ENCODE data around the gene MRGPRF.

Gene MRGPRF

DNA sequence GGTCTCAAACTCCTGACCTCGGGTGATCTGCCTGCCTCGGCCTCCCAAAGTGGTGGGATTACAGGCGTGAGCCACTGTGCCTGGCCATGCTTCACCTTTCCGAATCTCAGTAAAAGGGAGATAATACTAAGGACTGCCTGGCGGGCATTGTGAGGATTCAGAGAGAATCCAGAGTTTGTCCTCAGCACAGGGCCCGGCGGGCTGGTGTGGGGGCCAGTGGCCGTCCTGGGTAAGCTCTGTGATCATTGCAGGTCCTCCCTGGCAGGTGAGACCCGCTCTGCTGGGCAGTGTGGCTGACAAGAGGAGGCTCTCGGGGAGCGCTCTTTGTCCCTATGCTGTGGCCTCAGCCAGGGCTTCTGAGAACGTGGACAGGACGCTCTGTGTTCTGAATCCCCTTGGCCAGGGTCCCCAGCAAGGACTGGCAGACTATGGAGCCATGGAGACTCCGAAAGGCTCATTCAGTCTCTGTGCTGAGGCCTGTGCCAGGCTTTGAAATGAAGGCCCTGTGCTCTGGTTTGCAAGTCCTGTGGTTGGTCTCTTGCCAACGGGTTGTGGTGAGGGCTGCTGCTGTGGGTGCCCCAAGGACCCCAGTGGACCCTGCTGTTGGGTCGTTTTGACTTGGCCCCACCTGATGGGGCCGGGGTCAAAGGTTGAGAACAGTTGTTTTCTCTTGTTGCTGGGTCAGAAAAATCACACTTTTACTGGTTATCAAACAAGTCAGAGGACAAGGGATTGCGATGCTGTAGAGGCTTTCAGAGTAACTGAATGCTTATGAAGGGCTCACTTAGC, 37.7 kb upstream of the MRGPRF start:
- no peak for DNase-seq (ENCODE audit: extremely low read depth in 1 of 2, low read depth in 1 of 2)

DNA sequence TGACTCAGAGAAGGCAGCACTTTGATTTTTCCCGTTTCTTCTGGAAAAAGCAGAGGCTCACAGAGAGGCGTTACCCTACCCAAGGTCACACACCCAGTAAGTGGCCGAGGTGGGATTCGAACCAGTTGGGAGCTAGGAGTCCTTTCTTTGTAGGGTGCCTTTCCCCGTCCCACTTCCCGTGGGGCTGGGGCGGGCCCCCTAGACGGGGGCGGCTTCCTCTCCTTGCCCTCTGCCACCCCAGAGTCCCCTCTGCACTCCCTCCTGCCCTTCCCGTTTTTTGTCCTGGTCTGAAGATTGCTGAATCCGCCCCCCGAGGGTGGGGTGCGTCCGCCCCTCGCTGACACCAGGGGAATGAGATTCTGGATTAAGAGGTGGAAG, 36.4 kb upstream of the MRGPRF start:
- DNase-seq (ENCODE audit: extremely low read depth in 1 of 2, low read depth in 1 of 2), result no peak

GRCh38 chr11:69048694-69049489, 35.8 kb upstream of the MRGPRF start, which contains the start of gene TPCN2:
Gene TPCN2, plus strand, starts transcription at chr11:69048932. Its CDS starts 66 bp downstream, at chr11:69048998.
- DNase-seq (ENCODE audit: extremely low read depth in 1 of 2, low read depth in 1 of 2), result peak; percentile 79 to 89

DNA sequence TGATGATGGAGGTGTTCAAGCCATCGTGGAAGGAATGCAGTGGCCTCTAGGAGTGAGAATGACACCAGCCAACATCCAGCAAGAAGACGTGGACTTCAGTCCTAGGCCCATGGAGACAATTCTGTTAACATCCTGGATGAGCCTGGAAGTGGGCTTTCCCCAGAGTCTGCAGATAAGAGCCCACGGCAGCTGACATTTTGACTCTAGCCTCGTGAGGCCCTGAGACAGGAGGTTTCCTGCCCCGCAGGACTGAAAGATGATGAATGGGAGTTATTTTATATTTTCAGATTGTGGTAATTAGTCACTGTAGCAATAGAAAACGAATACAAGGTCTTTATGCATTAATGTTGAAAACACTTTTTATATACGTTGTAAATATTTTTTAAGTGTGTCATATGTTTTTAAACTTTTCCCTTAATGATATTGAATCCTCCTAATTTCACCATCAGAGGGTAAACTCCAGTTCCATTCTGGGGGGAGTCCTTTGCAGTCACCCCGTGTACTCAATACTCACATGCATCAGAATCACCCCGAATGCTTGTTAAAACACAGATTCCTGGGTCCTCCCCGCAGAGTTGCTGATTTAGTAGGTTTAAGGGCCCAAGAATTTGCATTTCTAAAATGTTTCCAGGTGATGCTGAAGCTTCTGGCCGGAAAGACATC, 35.1 kb upstream of the MRGPRF start:
- DNase-seq (ENCODE audit: extremely low read depth in 1 of 2, low read depth in 1 of 2), result no peak

DNA sequence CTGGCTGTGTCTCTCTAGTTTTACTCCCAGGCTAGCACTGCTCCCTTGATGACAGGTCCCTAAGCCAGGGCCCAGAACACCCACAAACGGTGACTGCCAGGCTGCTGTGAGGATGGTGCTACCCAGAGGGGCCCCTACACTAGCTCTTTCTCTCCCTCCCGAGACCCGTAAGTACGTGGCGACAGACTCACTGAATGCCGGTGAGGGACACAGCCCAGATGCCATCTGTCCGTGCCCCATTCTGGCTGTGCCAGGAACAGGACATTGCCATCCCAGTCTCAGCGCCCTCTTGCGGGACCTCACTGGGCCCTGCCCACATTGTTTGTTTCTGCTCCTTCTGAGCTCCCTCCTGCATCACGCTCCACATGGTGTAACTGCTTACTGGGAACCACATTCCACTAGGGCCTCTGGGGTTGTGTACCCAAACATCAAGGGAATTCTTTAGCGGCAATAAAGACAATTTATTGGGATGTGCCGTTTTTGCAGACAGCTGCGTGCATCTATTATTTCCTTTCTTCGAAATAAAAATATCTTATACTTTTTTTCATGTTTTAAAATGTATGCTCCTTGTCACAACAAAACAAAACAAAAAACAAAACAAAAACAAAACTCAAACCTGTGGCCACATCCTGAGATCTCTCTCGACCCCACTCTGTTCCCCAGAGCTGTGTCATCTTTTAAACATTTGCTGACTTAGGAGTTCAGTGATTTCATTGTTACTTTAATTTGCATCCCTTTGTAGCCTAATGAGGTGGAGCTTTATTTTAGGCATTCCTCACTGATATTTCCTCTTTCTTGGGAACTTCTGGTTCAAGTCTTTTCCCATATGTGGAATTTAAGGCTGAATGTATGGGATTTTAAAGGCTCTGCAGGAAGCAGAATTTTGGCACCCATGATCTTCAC, 31.3 kb upstream of the MRGPRF start:
- DNase-seq (ENCODE audit: extremely low read depth in 1 of 2, low read depth in 1 of 2), result no peak

DNA sequence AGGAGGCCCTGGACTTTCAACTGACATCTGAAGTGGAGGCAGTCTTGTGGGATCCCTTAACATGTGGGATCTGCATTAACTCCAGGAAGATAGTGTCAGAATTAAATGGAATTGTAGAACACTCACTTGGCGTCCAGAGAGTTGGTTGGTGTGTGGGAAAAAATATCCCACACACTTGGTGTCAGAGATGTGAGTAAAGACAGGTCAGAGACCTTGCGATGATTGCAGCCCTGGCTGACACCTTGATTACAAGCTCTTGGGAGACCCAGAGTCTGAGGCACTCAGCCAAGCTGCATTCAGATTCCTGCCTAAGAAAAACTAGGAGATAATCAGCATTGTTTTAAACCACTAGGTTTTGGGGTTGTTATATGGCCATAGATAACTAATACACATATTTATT, 28.5 kb upstream of the MRGPRF start:
- DNase-seq (ENCODE audit: extremely low read depth in 1 of 2, low read depth in 1 of 2), result no peak

DNA sequence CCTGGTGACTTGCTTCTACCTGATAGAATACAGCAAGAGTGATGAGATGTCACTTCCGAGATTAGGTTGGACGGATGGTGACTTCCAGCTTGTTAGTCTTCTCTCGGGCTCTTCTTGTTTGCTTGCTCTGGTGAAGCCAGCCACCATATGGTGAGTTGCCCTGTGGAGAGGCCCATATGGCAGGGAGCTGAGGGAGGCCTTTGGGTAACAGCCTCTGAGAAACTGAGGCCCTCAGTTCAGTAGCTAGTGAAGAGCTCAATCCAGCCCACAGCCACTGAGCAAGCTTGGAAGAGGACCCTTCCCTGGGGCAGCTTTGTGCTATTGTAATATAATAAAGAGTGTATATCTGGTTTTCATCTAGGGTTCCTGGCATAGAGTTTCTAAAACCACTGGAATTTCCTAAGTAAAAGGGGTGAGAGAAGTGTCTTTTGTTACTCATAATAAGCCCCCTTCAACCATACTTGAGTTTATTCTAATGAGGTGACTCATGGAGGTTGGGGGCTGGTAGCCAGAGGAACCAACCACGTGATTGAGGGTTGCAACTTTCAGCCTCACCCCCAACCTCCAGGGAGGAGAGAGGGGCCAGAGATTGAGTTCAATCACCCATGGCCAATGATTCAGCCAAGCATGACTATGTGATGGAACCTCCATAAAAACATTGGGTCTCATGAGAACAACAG, 27.7 kb upstream of the MRGPRF start:
- peak in 1 of 2 donors; percentile 57 for DNase-seq (ENCODE audit: extremely low read depth in 1 of 2, low read depth in 1 of 2)

- no peak for DNase-seq (ENCODE audit: extremely low read depth in 1 of 2, low read depth in 1 of 2)
Measured at GRCh38 chr11:69040051-69040450, 27.0 kb upstream of the MRGPRF start.

DNA sequence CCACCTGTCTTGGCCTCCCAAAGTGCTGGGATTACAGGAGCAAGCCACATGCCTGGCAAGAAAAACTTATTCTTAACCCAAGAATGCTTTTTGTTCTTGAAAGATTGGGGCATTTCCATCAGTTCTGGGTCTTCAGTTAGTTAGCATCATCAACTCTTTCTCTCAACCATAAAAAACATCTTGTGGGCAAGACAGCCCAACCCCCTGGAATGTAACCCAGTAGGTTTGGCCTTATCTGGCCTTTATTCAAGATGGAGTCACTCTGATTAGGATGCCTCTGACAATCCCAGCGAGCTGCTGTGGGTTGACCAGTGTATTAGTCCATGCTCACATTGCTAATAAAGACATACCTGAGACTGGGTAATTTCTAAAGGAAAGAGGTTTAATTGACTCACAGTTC, 26.5 kb upstream of the MRGPRF start:
- no peak for DNase-seq (ENCODE audit: extremely low read depth in 1 of 2, low read depth in 1 of 2)

DNA sequence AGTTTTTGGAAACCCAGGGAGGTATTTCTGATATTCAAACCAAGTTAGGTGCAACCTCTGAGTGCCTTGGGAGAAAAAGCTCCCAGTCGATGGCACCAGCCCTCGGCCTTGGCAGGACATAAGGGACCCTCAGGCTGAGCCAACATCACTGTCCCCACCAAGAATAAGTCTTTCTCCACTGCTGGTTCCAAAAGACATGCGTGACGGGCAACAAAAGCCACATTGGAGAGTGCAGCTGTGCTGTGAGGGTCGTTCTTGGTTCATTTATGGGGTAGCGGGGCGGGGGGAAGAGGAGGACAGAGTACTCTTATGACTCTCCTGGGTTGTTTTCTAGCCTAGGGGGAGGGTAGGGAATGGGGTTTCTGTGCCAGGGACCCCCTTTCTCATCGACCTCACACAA, 24.5 kb upstream of the MRGPRF start:
- no peak for DNase-seq (ENCODE audit: extremely low read depth in 1 of 2, low read depth in 1 of 2)

DNA sequence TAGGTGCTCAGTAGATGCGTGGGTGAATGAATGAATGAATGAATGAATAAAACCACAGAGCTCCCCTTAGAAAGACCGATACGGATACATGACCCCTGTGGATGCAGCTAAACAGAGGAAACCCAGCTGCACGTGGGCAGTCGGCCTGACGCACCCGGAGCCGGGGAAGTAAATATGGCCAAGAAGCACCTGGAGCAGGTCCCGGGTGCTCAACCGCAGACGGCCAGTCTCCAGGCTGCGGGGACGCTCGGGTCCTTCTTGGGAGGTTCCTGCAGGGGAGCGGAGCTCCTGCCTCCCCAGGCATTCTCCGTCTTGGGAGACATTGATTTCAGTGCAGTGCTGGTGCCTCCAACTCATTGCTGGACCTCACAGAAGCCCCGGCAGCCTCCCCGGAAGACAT, 24.0 kb upstream of the MRGPRF start:
- no peak for DNase-seq (ENCODE audit: extremely low read depth in 1 of 2, low read depth in 1 of 2)

DNA sequence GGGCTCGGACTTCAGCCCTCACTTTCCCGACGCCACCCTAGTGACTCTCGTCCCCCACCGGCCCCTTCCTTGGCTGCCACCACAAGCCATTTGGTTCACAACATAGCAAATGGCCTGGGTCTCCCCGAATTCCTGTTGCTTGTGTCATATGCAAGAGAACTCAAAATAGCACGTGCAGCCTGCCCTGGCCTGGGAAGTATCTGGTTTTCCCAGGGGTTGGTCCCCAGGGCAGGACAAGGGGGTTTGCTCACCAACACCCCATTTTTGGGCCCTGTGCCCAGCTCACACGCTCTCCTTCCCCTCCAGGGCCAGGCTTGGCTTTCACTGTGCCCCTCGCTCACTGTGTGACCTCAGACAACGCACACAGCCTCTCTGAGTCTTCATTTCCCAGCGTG, 22.9 kb upstream of the MRGPRF start:
- DNase-seq (ENCODE audit: extremely low read depth in 1 of 2, low read depth in 1 of 2), result no peak

DNA sequence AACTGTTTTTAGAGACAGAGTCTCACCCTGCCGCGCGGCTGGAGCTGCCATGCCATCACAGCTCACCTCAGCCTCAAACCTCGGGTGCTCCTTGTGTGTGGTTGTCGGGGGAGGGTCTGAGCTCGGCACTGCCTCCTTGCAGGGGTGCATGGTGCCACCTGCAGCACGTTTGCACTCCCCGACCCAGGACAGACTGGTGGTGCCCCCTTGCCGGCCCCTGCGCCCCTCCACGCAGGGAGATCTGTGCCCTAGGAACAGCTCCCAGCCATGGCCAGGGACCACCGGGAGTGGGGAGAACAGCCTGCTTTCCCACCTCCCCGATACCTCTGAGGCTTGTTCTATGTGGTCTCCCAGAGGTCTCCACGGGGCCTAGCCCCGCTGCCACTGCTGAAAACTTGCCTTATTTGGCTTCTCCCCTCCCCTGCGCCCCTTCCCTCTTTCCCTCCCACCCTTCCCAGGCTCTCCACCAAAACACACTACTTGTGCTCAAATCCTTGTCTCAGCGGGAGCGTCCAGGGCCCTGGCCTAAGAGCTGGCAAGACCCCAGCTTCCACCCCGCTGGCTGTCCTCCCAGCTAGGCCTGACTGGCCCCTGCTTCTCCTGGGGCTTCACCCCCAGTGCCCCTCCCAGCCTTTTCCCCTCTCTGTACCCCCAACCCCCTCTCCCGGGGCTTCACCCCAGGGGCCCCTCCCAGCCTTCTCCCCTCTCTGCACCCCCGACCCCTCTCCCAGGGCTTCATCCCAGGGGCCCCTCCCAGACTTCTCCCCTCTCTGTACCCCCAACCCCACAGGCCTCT, 22.3 kb upstream of the MRGPRF start:
- no peak for DNase-seq (ENCODE audit: extremely low read depth in 1 of 2, low read depth in 1 of 2)

- DNase-seq (ENCODE audit: extremely low read depth in 1 of 2, low read depth in 1 of 2), result no peak
Measured at GRCh38 chr11:69034123-69034867, 21.2 kb upstream of the MRGPRF start.

GRCh38 chr11:69033431-69033830, 20.4 kb upstream of the MRGPRF start:
- no peak for DNase-seq (ENCODE audit: extremely low read depth in 1 of 2, low read depth in 1 of 2)

GRCh38 chr11:69032833-69033232, 19.8 kb upstream of the MRGPRF start:
- no peak for DNase-seq (ENCODE audit: extremely low read depth in 1 of 2, low read depth in 1 of 2)

DNA sequence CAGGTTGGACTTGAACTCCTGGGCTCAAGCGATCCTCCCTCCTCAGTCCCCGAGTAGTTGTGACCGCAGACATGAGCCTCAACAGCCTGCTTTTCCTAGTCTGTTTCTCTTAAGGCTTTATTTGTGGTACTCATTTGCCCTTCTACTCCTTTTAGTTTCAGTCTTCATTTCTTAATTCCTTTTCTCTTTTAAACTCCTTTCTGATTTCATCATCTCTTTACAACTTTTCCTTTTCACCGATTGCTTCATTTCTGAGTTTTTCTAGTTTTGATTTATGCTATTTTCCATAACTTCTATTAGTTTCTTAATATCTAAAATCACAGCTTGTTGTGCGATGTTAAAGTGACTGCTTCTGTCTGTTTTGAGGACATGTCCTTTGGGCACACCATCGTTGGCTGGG, 17.3 kb upstream of the MRGPRF start:
- no peak for DNase-seq (ENCODE audit: extremely low read depth in 1 of 2, low read depth in 1 of 2)

DNA sequence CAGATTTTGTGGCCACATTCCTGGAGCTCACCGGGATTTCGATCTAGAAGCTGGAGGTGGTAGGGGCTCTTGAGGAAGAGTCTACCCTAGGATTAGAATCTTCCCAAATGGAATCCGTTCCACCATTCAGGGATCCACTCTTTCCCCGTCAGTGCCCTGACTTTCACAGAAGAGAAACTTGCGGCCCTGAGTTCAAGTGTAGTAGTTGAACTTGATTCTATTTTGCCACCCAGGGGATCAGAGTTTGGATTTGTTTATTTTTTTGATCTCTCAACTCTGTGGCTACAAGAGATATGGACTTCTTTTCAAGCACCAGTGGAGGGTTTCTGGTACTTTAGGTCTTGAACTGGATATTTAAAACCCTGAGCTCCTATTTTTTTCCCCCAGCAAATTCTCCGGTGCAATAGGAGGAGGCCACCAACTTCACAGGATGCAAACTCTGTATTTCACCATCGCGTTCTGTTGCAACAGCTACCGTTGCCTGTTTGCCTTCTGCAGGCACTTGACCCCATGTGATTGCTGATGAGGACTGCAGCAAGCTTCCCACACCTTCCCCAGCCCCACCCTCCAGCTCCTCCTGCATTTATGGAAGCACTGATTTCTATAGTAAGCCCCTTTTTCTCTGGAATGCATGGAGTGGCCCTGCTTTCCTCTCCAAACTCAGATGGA, 14.8 kb upstream of the MRGPRF start:
- no peak for DNase-seq (ENCODE audit: extremely low read depth in 1 of 2, low read depth in 1 of 2)

Data from stimulated activated CD8-positive, alpha-beta memory T cell treated with anti-CD3 and anti-CD28 coated beads, Interleukin-7, amount 100 ng/mL, for 48 hours (primary cell).